NB4 (cell line): ENCODE results near the gene FAM161A.

Experiments used
- MYC ChIP-seq: IDR thresholded peaks from 2 replicates; pipeline ENCODE4 v1.6.1; 2011; ENCODE audit warnings: low read depth, low read length
- POLR2A ChIP-seq: IDR thresholded peaks from 2 replicates; pipeline ENCODE4 v1.6.1; 2011; ENCODE audit warnings: mild to moderate bottlenecking; ENCODE audit not compliant: insufficient read length; ENCODE audit errors: extremely low read depth
- TF ChIP-seq, protein P1 (sequence below): IDR thresholded peaks from one replicate; pipeline ENCODE4 v1.5.1; 2012; ENCODE audit warnings: low read depth, low read length
- TF ChIP-seq, protein P2 (sequence below): IDR thresholded peaks from 2 replicates; pipeline ENCODE4 v1.6.1; 2011; ENCODE audit warnings: low read depth, low read length

GRCh38 chr2:61833971-61834370 is 19.9 kb downstream of the FAM161A start:
- TF ChIP-seq, protein P1, sequence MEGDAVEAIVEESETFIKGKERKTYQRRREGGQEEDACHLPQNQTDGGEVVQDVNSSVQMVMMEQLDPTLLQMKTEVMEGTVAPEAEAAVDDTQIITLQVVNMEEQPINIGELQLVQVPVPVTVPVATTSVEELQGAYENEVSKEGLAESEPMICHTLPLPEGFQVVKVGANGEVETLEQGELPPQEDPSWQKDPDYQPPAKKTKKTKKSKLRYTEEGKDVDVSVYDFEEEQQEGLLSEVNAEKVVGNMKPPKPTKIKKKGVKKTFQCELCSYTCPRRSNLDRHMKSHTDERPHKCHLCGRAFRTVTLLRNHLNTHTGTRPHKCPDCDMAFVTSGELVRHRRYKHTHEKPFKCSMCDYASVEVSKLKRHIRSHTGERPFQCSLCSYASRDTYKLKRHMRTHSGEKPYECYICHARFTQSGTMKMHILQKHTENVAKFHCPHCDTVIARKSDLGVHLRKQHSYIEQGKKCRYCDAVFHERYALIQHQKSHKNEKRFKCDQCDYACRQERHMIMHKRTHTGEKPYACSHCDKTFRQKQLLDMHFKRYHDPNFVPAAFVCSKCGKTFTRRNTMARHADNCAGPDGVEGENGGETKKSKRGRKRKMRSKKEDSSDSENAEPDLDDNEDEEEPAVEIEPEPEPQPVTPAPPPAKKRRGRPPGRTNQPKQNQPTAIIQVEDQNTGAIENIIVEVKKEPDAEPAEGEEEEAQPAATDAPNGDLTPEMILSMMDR: no peak
- TF ChIP-seq, protein P2, sequence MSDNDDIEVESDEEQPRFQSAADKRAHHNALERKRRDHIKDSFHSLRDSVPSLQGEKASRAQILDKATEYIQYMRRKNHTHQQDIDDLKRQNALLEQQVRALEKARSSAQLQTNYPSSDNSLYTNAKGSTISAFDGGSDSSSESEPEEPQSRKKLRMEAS: no peak
- TF ChIP-seq POLR2A (no peak), MYC (no peak)
